ENCODE results near the gene CRADD. TPM values are rescaled to one million over a fixed set of nuclear protein-coding genes. Genes with fewer than 3 reads are reported as not detected.
A peak's percentile ranks its signal among the peaks of the same experiment; 100 is the strongest.

CRADD gene
- polyA plus RNA-seq, 1 of the 3 experiments (the other 2 are of a cell fraction) = 13.6 TPM

DNA sequence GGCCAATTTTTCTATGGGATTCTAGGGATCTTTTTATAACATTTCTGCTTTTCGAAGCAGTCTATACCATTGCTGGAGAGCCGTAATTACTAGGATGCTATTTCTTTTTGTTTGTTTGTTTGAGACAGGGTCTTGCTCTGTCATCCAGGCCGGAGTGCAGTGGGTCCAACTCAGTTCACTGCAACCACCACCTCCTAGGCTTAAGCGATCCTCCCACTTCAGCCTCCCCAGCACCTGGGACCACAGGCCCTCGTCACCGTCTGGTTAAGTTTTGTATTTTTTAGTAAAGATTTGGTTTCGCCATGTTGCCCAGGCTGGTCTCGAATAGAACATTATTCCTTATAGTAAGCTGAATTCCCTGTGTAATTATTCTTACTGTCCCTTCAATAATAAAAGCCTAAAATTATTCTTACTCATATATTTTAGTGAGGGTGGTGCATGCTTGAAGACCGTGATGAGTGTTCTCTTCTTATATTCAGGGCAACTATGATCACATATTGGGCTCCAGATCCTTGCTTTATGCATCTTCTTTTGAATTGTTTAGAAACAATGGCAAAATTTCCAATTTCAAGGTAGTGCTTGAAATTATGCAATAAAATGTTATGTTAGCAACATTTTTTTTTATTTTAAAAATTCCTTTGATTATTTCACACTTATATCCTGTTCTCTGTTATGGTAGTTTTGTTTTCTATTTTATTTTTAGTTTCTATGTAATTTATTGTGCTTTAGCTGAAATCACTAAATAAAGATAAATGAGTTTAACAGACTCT, 66.2 kb downstream of the CRADD start:
- no peaks in the 10 kb centered on the region for H3K79me2 ChIP-seq (ENCODE audit: insufficient read depth)
- H3K9ac ChIP-seq = peak overlapping the region; percentile 72; the same call in 1 of the 2 replicates
- no peaks in the 10 kb centered on the region for H3F3A ChIP-seq (replicated peaks; ENCODE audit: insufficient read depth)
- no peaks in the 10 kb centered on the region for H3K27me3 ChIP-seq (ENCODE audit: insufficient read depth)
- H4K20me1 ChIP-seq (ENCODE audit: insufficient read depth) = no peaks in the 10 kb centered on the region
- POLR2A ChIA-PET = interaction anchor here (0.6 to 0.7 kb wide), 2 partner anchors 8 to 277 kb away, joined by 3 read pairs; no protein-coding TSS in a partner anchor
- peaks cover 6 to 9% of the 10 kb centered on the region in 2 experiments; a peak in 2 of 4 replicates for H3K4me1 ChIP-seq (ENCODE audit: control insufficient read depth in 1 of 2, insufficient read depth in 2 of 2, low read depth in 1 of 2, low read length in 1 of 2)
- CTCF ChIA-PET = interaction anchor here (2.9 kb wide), 1 partner anchor 174 kb away, joined by 27 read pairs; no protein-coding TSS in a partner anchor
- no peaks in the 10 kb centered on the region for H3K36me3 ChIP-seq (replicated peaks in 1 of 2; ENCODE audit: control insufficient read depth in 1 of 2, insufficient read depth in 2 of 2, low read length in 1 of 2)
- H3K27ac ChIP-seq (ENCODE audit: low read depth in 2 of 2, low read length in 1 of 2) = peak overlapping the region in 1 of 2 experiments; percentile 90; a peak in 1 of 4 replicates
- H3K9me3 ChIP-seq = no peaks in the 10 kb centered on the region
- H3K9me2 ChIP-seq = no peaks in the 10 kb centered on the region
- H2AFZ ChIP-seq (ENCODE audit: low read depth) = no peak overlapping the region; the same call in 1 of the 2 replicates
- TF ChIP-seq SMC3 (IDR thresholded peaks at IDR 0.05; ENCODE audit: low read depth, low read length) = no peak
- DNase-seq = no peak
- WGBS (ENCODE audit: low lambda C conversion rate) = 98% methylated on average over 9 of the region's 9 CpGs
- H3K4me3 ChIP-seq (ENCODE audit: low read depth in 2 of 2, low read length in 1 of 2) = peak overlapping the region; percentile 68 to 73; a peak in 3 of 4 replicates
- peak overlapping the region; percentile 85 for H3K4me2 ChIP-seq

DNA sequence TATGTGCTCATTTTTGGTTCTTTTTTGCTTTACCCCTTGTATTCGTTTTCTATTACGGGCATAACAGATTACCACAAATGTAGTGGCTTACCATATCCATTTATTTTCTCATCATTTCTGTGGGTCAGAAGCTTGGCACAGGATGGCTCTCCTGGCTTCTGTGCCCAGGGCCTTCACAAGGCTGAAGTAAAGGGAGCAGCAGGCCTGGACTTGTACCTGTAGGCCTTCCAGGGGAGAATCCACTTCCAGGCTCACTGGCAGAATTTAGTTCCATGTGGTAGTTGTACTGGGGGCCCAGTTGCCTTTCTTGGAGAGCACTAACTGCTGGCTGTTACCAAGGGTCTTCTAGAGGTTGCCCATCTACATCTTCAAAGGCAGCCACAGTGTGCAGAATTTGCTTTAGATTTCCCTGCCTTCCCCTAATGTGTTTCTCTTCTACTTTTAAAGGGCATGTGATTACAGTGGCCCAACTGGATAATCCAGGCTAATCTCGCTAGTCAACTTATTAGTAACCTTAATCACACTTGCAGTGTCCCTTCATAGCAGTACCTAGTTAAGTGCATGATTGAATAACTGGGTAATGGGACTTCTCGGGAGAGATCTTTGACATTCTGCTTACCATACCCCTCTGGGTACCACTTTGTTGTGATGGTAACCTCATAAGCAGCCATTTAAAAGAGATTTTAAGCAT, 67.0 kb downstream of the CRADD start:
- no peak for DNase-seq
- no peaks in the 10 kb centered on the region for H3K27me3 ChIP-seq (ENCODE audit: insufficient read depth)
- no peaks in the 10 kb centered on the region for H3F3A ChIP-seq (replicated peaks; ENCODE audit: insufficient read depth)
- ChIA-PET CTCF (no interaction called here), POLR2A (interaction anchor here (0.6 to 0.7 kb wide), 2 partner anchors 9 to 277 kb away, joined by 3 read pairs; no protein-coding TSS in a partner anchor)
- H2AFZ ChIP-seq (ENCODE audit: low read depth) = no peak overlapping the region
- H3K9me3 ChIP-seq = no peaks in the 10 kb centered on the region
- H4K20me1 ChIP-seq (ENCODE audit: insufficient read depth) = no peaks in the 10 kb centered on the region
- H3K4me3 ChIP-seq (ENCODE audit: low read depth in 2 of 2, low read length in 1 of 2) = no peak overlapping the region
- H3K9ac ChIP-seq = no peak overlapping the region
- TF ChIP-seq, protein P1, sequence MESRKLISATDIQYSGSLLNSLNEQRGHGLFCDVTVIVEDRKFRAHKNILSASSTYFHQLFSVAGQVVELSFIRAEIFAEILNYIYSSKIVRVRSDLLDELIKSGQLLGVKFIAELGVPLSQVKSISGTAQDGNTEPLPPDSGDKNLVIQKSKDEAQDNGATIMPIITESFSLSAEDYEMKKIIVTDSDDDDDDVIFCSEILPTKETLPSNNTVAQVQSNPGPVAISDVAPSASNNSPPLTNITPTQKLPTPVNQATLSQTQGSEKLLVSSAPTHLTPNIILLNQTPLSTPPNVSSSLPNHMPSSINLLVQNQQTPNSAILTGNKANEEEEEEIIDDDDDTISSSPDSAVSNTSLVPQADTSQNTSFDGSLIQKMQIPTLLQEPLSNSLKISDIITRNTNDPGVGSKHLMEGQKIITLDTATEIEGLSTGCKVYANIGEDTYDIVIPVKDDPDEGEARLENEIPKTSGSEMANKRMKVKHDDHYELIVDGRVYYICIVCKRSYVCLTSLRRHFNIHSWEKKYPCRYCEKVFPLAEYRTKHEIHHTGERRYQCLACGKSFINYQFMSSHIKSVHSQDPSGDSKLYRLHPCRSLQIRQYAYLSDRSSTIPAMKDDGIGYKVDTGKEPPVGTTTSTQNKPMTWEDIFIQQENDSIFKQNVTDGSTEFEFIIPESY (IDR thresholded peaks at IDR 0.05; ENCODE audit: borderline replicate concordance, low read depth) = no peak
- TF ChIP-seq ELF1 (IDR thresholded peaks at IDR 0.05) = no peak
- no peaks in the 10 kb centered on the region for H3K36me3 ChIP-seq (replicated peaks in 1 of 2; ENCODE audit: control insufficient read depth in 1 of 2, insufficient read depth in 2 of 2, low read length in 1 of 2)
- H3K79me2 ChIP-seq (ENCODE audit: insufficient read depth) = no peaks in the 10 kb centered on the region
- H3K4me2 ChIP-seq = no peak overlapping the region
- no peak overlapping the region for H3K27ac ChIP-seq (ENCODE audit: low read depth in 2 of 2, low read length in 1 of 2)
- peaks cover 6 to 14% of the 10 kb centered on the region in 2 experiments; a peak in 2 of 4 replicates for H3K4me1 ChIP-seq (ENCODE audit: control insufficient read depth in 1 of 2, insufficient read depth in 2 of 2, low read depth in 1 of 2, low read length in 1 of 2)
- H3K9me2 ChIP-seq = no peaks in the 10 kb centered on the region
- WGBS (ENCODE audit: low lambda C conversion rate) = over 99% methylated on average over 4 of the region's 4 CpGs

DNA sequence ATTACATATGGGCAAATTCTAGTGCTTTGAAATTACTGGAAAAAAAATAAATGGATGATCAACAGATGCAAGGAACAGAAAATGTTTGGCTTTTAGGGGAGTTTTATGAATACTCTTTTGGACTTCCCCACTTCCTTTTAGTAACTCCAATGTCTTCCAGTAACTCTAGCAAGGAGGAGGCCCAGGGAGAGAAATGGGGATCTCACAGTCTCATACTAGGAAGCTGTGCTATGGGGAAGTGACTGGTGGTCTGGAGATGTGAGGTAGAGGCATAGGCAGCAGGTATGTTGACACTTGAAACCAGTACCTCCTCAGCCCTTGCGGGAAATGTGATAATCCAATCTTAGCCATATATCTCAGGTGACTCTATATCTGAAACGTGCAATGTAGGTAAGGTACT, 68.1 kb downstream of the CRADD start:
- POLR2A ChIA-PET = no interaction called here
- no peak for TF ChIP-seq TEAD4 (IDR thresholded peaks at IDR 0.05; ENCODE audit: borderline replicate concordance, insufficient read depth)
- TF ChIP-seq EP300 (IDR thresholded peaks at IDR 0.05; ENCODE audit: borderline replicate concordance in 1 of 2, low read depth in 1 of 2, low read length in 1 of 2) = no peak
- no peak for TF ChIP-seq GATA2 (CRISPR knock-in tag; IDR thresholded peaks at IDR 0.05)
- no peak for TF ChIP-seq FOSL2 (IDR thresholded peaks at IDR 0.05; ENCODE audit: borderline replicate concordance, low read depth)
- TF ChIP-seq, protein P2, sequence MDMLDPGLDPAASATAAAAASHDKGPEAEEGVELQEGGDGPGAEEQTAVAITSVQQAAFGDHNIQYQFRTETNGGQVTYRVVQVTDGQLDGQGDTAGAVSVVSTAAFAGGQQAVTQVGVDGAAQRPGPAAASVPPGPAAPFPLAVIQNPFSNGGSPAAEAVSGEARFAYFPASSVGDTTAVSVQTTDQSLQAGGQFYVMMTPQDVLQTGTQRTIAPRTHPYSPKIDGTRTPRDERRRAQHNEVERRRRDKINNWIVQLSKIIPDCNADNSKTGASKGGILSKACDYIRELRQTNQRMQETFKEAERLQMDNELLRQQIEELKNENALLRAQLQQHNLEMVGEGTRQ (IDR thresholded peaks at IDR 0.05; ENCODE audit: borderline replicate concordance, low read depth, low read length) = no peak
- TF ChIP-seq, protein P3, sequence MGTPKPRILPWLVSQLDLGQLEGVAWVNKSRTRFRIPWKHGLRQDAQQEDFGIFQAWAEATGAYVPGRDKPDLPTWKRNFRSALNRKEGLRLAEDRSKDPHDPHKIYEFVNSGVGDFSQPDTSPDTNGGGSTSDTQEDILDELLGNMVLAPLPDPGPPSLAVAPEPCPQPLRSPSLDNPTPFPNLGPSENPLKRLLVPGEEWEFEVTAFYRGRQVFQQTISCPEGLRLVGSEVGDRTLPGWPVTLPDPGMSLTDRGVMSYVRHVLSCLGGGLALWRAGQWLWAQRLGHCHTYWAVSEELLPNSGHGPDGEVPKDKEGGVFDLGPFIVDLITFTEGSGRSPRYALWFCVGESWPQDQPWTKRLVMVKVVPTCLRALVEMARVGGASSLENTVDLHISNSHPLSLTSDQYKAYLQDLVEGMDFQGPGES (IDR thresholded peaks at IDR 0.05; ENCODE audit: low read depth, low read length) = no peak
- TF ChIP-seq NFIC (IDR thresholded peaks at IDR 0.05; ENCODE audit: borderline replicate concordance) = no peak
- H3K9me3 ChIP-seq = no peaks in the 10 kb centered on the region
- H3K27me3 ChIP-seq (ENCODE audit: insufficient read depth) = no peaks in the 10 kb centered on the region
- CTCF ChIA-PET = interaction anchor here (1.7 kb wide), 1 partner anchor 20 kb away, joined by 4 read pairs; no protein-coding TSS in a partner anchor
- H3K4me3 ChIP-seq (ENCODE audit: low read depth in 2 of 2, low read length in 1 of 2) = no peak overlapping the region
- WGBS (ENCODE audit: low lambda C conversion rate) = 89% methylated on average over 2 of the region's 2 CpGs
- no peaks in the 10 kb centered on the region for H3K79me2 ChIP-seq (ENCODE audit: insufficient read depth)
- no peaks in the 10 kb centered on the region for H3F3A ChIP-seq (replicated peaks; ENCODE audit: insufficient read depth)
- H2AFZ ChIP-seq (ENCODE audit: low read depth) = no peak overlapping the region
- no peaks in the 10 kb centered on the region for H3K36me3 ChIP-seq (replicated peaks in 1 of 2; ENCODE audit: control insufficient read depth in 1 of 2, insufficient read depth in 2 of 2, low read length in 1 of 2)
- H3K4me1 ChIP-seq (ENCODE audit: control insufficient read depth in 1 of 2, insufficient read depth in 2 of 2, low read depth in 1 of 2, low read length in 1 of 2) = peaks cover 6 to 19% of the 10 kb centered on the region in 2 experiments; a peak in 2 of 4 replicates
- no peaks in the 10 kb centered on the region for H4K20me1 ChIP-seq (ENCODE audit: insufficient read depth)
- no peaks in the 10 kb centered on the region for H3K9me2 ChIP-seq
- no peak overlapping the region for H3K9ac ChIP-seq
- no peak overlapping the region for H3K4me2 ChIP-seq
- H3K27ac ChIP-seq (ENCODE audit: low read depth in 2 of 2, low read length in 1 of 2) = no peak overlapping the region
- DNase-seq = no peak
